Loucy (cell line): ENCODE measurements around the gene RAP1GAP2.

ENCODE experiments used
- CTCF ChIP-seq: fragments of 200-600 bp; sonication (generic); conservative IDR thresholded peaks from 2 replicates; pipeline ENCODE4 v1.5.1; 2014; ENCODE audit warnings: mild to moderate bottlenecking, antibody characterized with exemption, low read length
- EZH2phosphoT487 ChIP-seq: fragments of 200-600 bp; IDR thresholded peaks from 2 replicates; pipeline ENCODE4 v1.6.1; 2018; ENCODE audit warnings: antibody characterized with exemption, mild to moderate bottlenecking, moderate library complexity, borderline replicate concordance

- no peak for TF ChIP-seq CTCF
- TF ChIP-seq EZH2phosphoT487 = no peak
Observed at GRCh38 chr17:2865228-2865627, 69.0 kb downstream of the RAP1GAP2 start.
